B cell (primary cell): ENCODE data around the gene WBP1L. TPM values are rescaled to one million over a fixed set of nuclear protein-coding genes. Genes with fewer than 3 reads are reported as not detected.

ENCODE experiments used
- ATAC-seq: fragments of 200-7000 bp; cut with Tn5 transposase; one replicate; pipeline ENCODE4 v1.10.0; 2021; ENCODE audit warnings: low read depth, mild to moderate bottlenecking, moderate number of reproducible peaks, moderate library complexity
- CTCF ChIA-PET: fragments of 350-600 bp; sonication (Branson Sonifier 250); formaldehyde crosslinking; loops from one replicate; lab custom pipeline; 2021; ENCODE audit warnings: antibody characterized with exemption, inconsistent platforms; lab: Charles Lee
- POLR2A ChIA-PET: fragments of 350-600 bp; sonication (Branson Sonifier 250); formaldehyde crosslinking; loops from one replicate; lab custom pipeline; 2021; ENCODE audit warnings: antibody characterized with exemption; lab: Charles Lee
- DNase-seq: peaks from one replicate; pipeline ENCODE4 v3.0.0; 2013
- H2AFZ ChIP-seq: 2 replicates; pipeline ENCODE4 v1.6.1; 2012; ENCODE audit warnings: mild to moderate bottlenecking, low read depth, low read length; ENCODE audit not compliant: insufficient read depth, poor library complexity, severe bottlenecking
- H3K27ac ChIP-seq, 2 donors: 1 replicate in 1 of 2; 2 replicates in 1 of 2; pipeline ENCODE4 v1.5.1; 2012 to 2013; ENCODE audit warnings: low read length in 2 of 2, mild to moderate bottlenecking in 2 of 2, moderate library complexity in 1 of 2
- H3K27me3 ChIP-seq, 4 experiments: fragments of 200-600 bp in 1 of 4; sonication (generic) in 1 of 4; replicated peaks in 1 of 4; 1 replicate in 2 of 4; 2 replicates in 2 of 4; pipeline versions ENCODE4 v1.6.1 to v1.7.0; 2013 to 2016; ENCODE audit warnings: low read length in 3 of 4, mild to moderate bottlenecking in 2 of 4, mixed read lengths in 1 of 4, moderate library complexity in 1 of 4; ENCODE audit not compliant: insufficient read depth in 4 of 4, control insufficient read depth in 3 of 4; ENCODE audit errors: control extremely low read depth in 1 of 4
- H3K36me3 ChIP-seq, 2 experiments: replicated peaks in 1 of 2; 1 replicate in 1 of 2; 2 replicates in 1 of 2; pipeline versions ENCODE4 v1.6.1 to v1.7.1; 2013; ENCODE audit warnings: low read length in 1 of 2; ENCODE audit not compliant: insufficient read depth in 2 of 2, control insufficient read depth in 1 of 2; ENCODE audit errors: control extremely low read depth in 1 of 2, extremely low read depth in 1 of 2
- H3K4me1 ChIP-seq, 2 donors: fragments of 200-600 bp in 1 of 2; sonication (generic) in 1 of 2; 1 replicate in 1 of 2; 2 replicates in 1 of 2; pipeline versions ENCODE4 v1.5.1 to v1.6.1; 2013 to 2017; ENCODE audit warnings: low read length in 2 of 2; ENCODE audit not compliant: control insufficient read depth in 2 of 2, insufficient read depth in 2 of 2
- H3K4me2 ChIP-seq: replicated peaks from 2 replicates; pipeline ENCODE3; 2012; ENCODE audit warnings: mild to moderate bottlenecking, low read depth, low read length; ENCODE audit not compliant: poor library complexity, severe bottlenecking
- H3K4me3 ChIP-seq, 5 experiments: fragments of 200-600 bp in 1 of 5; sonication (generic) in 1 of 5; 1 replicate in 3 of 5; 2 replicates in 2 of 5; pipeline versions ENCODE4 v1.5.1 to v1.7.0; 2011 to 2016; ENCODE audit warnings: low read length in 4 of 5, mild to moderate bottlenecking in 4 of 5, low read depth in 2 of 5, control low read depth in 1 of 5, moderate library complexity in 1 of 5; ENCODE audit not compliant: insufficient read depth in 1 of 5; ENCODE audit errors: control extremely low read depth in 1 of 5, extremely low read depth in 1 of 5
- H3K79me2 ChIP-seq: fragments of 200-600 bp; sonication (generic); one replicate; pipeline ENCODE4 v1.6.0; 2016; ENCODE audit warnings: low read length; ENCODE audit not compliant: control insufficient read depth, insufficient read depth
- H3K9ac ChIP-seq: fragments of 200-600 bp; sonication (generic); 2 replicates; pipeline ENCODE4 v1.6.1; 2017; ENCODE audit warnings: mild to moderate bottlenecking, low read length, moderate library complexity
- H3K9me3 ChIP-seq, 3 donors: one replicate each; pipeline versions ENCODE4 v1.6.1 to v1.7.1; 2013; ENCODE audit warnings: low read length in 2 of 3; ENCODE audit not compliant: control insufficient read depth in 2 of 3, insufficient read depth in 1 of 3; ENCODE audit errors: control extremely low read depth in 1 of 3
- H4K20me1 ChIP-seq: 2 replicates; pipeline ENCODE4 v1.6.0; 2012; ENCODE audit warnings: mild to moderate bottlenecking, low read length; ENCODE audit not compliant: insufficient read depth, control insufficient read depth, poor library complexity, severe bottlenecking
- H3K27ac Mint-ChIP-seq: one replicate; pipeline ENCODE4 v1.8.0; 2021; ENCODE audit warnings: mixed read lengths
- H3K27me3 Mint-ChIP-seq: one replicate; pipeline ENCODE4 v1.8.0; 2021; ENCODE audit warnings: mixed read lengths
- H3K4me1 Mint-ChIP-seq: one replicate; pipeline ENCODE4 v1.8.0; 2021; ENCODE audit warnings: mixed read lengths
- H3K4me3 Mint-ChIP-seq: one replicate; pipeline ENCODE4 v1.8.0; 2021; ENCODE audit warnings: mixed read lengths
- H3K9me3 Mint-ChIP-seq: one replicate; pipeline ENCODE4 v1.8.0; 2022; ENCODE audit warnings: mixed read lengths; ENCODE audit not compliant: insufficient read depth
- CTCF ChIP-seq: fragments of 200-600 bp; IDR thresholded peaks from one replicate; pipeline ENCODE4 v1.8.0; 2022; ENCODE audit warnings: antibody characterized with exemption, mild to moderate bottlenecking
- EZH2 ChIP-seq: IDR thresholded peaks from 2 replicates; pipeline ENCODE4 v1.6.1; 2012; ENCODE audit warnings: borderline replicate concordance, low read depth, mild to moderate bottlenecking, moderate library complexity, low read length; ENCODE audit not compliant: insufficient read depth, poor library complexity, severe bottlenecking
- WGBS: methylation state at CpG from one replicate; pipeline ENCODE4 v1.1.5; 2013; ENCODE audit warnings: missing lambda C conversion rate; ENCODE audit not compliant: insufficient coverage; 5-methylcytosine and 5-hydroxymethylcytosine counted together
- intact Hi-C: fragments of 100-400 bp; cut with micrococcal nuclease; formaldehyde crosslinking; loops from one replicate; pipeline ENCODE4 v1.10.0; 2022
- polyA plus RNA-seq: library from polyadenylated mRNA; depleted of rRNA; stranded (reverse); fragments of >200 nt; gene quantifications from 2 replicates; pipeline ENCODE4 v1.2.3, GENCODE V29; 2012
- total RNA-seq, 2 donors: library from RNA; stranded (reverse); fragments of 120-200 nt in 1 of 2; gene quantifications; 1 replicate in 1 of 2; 2 replicates in 1 of 2; pipeline versions ENCODE4 v1.2.3 to v1.2.4, GENCODE V29; 2013 to 2022

Gene WBP1L
- total and polyA plus RNA-seq, 2 donors (not counting 1 experiment from before 2014, with no cell fraction given) = 14.3 to 43.2 TPM

- H3K27ac Mint-ChIP-seq = no peak overlapping the region
- H3K36me3 ChIP-seq = peaks cover 0 to 17% of the 10 kb centered on the region in 2 experiments
- H3K4me1 ChIP-seq = peaks cover 8 to 17% of the 10 kb centered on the region in 2 donors
- no peaks in the 10 kb centered on the region for H3K9me3 Mint-ChIP-seq
- no peak overlapping the region for H3K27ac ChIP-seq
- no peaks in the 10 kb centered on the region for H3K27me3 ChIP-seq
- 100% methylated on average over 3 of the region's 3 CpGs for WGBS
- H3K9ac ChIP-seq = no peak overlapping the region
- intact Hi-C loops = no loop called here
- ATAC-seq (no peak), DNase-seq (no peak)
- H3K4me3 Mint-ChIP-seq = no peak overlapping the region
- TF ChIP-seq EZH2 (no peak), CTCF (no peak)
- H3K4me1 Mint-ChIP-seq = peaks cover 55% of the 10 kb centered on the region
- peaks cover 93% of the 10 kb centered on the region for H3K79me2 ChIP-seq
- CTCF ChIA-PET = no interaction called here
- POLR2A ChIA-PET = no interaction called here
- no peak overlapping the region for H3K4me3 ChIP-seq
- peaks cover 80% of the 10 kb centered on the region for H4K20me1 ChIP-seq
- H3K4me2 ChIP-seq = no peak overlapping the region
- no peaks in the 10 kb centered on the region for H3K9me3 ChIP-seq
- no peaks in the 10 kb centered on the region for H3K27me3 Mint-ChIP-seq
- no peak overlapping the region for H2AFZ ChIP-seq
These were observed 26.3 kb downstream of the WBP1L start for GRCh38 chr10:102770108-102770482.

- POLR2A ChIA-PET = no interaction called here
- no CpG with 5 or more reads among the region's 1 CpG for WGBS
These were observed 27.0 kb downstream of the WBP1L start for GRCh38 chr10:102770792-102771191.

More at GRCh38 chr10:102770792-102771191, 27.0 kb downstream of the WBP1L start:
- H3K9me3 Mint-ChIP-seq = no peaks in the 10 kb centered on the region
- no peak overlapping the region for H3K27ac Mint-ChIP-seq
- H3K27ac ChIP-seq = no peak overlapping the region
- H3K27me3 Mint-ChIP-seq = no peaks in the 10 kb centered on the region
- H3K4me1 Mint-ChIP-seq = peaks cover 56% of the 10 kb centered on the region
- H3K27me3 ChIP-seq = no peaks in the 10 kb centered on the region
- peaks cover 80% of the 10 kb centered on the region for H4K20me1 ChIP-seq
- no peak overlapping the region for H2AFZ ChIP-seq
- TF ChIP-seq CTCF (no peak), EZH2 (no peak)
- H3K4me2 ChIP-seq = no peak overlapping the region
- no peak overlapping the region for H3K4me3 ChIP-seq
- no peaks in the 10 kb centered on the region for H3K9me3 ChIP-seq
- H3K79me2 ChIP-seq = peaks cover 93% of the 10 kb centered on the region
- CTCF ChIA-PET = no interaction called here
- intact Hi-C loops = no loop called here
- H3K4me3 Mint-ChIP-seq = no peak overlapping the region
- H3K4me1 ChIP-seq = peaks cover 8 to 21% of the 10 kb centered on the region in 2 donors
- H3K36me3 ChIP-seq = peaks cover 0 to 12% of the 10 kb centered on the region in 2 experiments
- no peak overlapping the region for H3K9ac ChIP-seq
- DNase-seq (no peak), ATAC-seq (no peak)
